NCI-H748 (cell line): ENCODE measurements around the gene TSR3.

Experiments
- DNase-seq: peaks from one replicate; lab custom pipeline; 2025; ENCODE audit not compliant: unreplicated experiment; lab: John Stamatoyannopoulos, UW

The TSR3 gene

GRCh38 chr16:1326391-1326790 lies 25.3 kb downstream of the TSR3 start:
- no peak for DNase-seq

GRCh38 chr16:1325673-1326371 lies 25.9 kb downstream of the TSR3 start:
- DNase-seq, result no peak

DNA sequence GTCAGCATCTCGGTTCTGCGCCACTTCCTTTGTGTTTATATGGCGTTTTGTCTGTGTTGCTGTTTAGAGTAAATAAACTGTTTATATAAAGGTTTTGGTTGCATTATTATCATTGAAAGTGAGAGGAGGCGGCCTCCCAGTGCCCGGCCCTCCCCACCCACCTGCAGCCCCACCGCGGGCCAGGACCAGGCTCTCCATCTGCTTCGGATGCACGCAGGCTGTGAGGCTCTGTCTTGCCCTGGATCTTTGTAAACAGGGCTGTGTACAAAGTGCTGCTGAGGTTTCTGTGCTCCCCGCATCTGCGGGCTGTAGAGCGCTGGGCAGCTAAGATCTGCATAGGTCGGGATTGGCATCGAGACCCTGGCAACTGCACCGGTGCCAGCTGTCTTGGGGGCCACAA lies 26.4 kb downstream of the TSR3 start:
- DNase-seq, result no peak

DNA sequence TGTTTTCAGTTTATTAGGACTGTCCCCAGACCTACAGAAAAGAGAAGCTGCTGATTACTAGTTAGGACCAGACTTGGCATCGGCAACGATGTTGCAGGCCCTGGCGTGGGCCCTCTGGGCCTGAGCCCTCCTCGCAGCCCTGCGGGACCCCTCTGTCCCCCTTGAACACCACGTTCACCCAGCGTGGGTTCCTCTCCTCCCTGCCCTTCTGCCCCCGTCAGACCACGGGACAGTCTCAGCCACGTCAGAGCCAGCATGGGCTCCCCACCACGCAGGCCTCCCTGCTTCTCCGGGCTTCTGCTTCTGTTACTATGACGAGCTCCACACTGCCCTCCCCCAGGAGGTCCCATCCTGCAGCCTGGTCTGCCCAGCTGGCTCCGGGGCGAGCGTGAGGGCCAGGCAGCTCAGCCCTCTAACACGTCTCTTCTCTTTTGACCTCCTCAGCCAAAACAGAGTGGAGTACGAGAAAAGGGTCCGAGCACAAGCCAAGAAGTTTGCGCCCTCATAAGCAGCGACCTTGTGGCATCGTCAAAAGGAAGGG lies 27.3 kb downstream of the TSR3 start:
- no peak for DNase-seq

- DNase-seq, result no peak
These were observed 28.1 kb downstream of the TSR3 start for GRCh38 chr16:1323296-1324239.

- no peak for DNase-seq
These were observed 29.3 kb downstream of the TSR3 start for GRCh38 chr16:1322407-1322806.

- no peak for DNase-seq
These were observed 30.9 kb downstream of the TSR3 start for GRCh38 chr16:1320658-1321240.

GRCh38 chr16:1320097-1320496 lies 31.6 kb downstream of the TSR3 start:
- no peak for DNase-seq

GRCh38 chr16:1319041-1319440 lies 32.6 kb downstream of the TSR3 start:
- no peak for DNase-seq

- DNase-seq, result no peak
These were observed 33.5 kb downstream of the TSR3 start for GRCh38 chr16:1318268-1318545.

GRCh38 chr16:1317479-1318267 lies 34.0 kb downstream of the TSR3 start:
- no peak for DNase-seq

- no peak for DNase-seq
These were observed 35.7 kb downstream of the TSR3 start for GRCh38 chr16:1316033-1316405.

GRCh38 chr16:1315081-1316032 lies 36.3 kb downstream of the TSR3 start:
- DNase-seq, result no peak

DNA sequence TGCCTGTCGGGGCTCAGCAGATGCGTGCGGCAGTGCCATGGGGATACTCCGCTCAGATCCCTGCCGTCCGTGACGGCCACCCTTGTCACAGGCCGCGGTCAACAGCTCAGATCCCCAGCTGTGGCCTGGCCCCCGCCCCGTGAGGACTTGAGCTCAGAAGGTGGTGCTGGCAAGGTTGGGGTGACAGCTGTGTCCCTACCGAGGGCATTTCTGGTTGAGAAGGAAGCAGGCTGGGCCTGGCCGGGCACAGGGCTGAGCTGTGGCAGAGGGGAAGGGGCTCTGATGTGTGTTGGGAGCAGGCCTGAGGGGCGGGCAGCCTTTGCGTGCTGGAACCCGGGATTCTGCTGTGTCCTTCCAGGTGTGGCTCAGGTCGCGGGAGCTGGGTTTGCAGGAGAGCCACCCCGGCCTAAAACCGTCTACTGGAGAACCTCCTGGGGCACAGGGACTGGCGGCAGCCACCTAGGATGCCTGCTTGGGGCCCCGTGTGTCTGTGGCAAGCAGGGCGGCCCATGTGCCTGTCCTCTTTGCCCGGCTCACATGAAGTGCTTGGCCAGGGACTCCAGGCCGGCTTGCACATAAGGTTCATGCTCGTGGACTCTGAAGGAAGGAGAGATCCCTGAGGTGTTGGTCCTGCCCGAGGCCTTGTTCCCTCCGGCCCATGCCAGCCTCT lies 37.1 kb downstream of the TSR3 start:
- no peak for DNase-seq

DNA sequence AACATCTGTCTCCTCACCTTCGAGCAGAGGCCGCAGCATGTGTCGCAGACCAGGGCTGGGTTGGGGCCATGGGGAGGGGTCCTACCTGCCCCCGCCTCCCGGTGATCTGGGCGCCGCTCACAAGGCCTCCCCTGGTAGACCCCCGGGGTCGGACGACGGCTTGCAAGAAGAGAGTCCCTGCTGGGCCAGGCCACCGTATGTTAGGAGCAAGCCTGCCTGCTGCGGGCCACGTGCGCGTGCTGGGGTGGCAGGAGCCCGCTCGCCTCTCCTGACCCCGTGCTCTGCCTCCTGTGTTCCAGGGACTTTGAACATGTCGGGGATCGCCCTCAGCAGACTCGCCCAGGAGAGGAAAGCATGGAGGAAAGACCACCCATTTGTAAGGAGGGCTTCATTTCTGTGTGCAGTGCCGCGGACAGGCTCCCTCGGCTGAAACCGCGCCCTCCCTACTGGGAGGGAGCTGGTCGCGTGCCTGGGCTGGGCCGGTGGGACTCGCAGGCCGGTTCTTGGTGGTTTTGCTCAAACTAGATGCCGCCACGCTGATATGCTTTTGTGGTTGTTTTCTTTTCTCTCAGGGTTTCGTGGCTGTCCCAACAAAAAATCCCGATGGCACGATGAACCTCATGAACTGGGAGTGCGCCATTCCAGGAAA lies 37.8 kb downstream of the TSR3 start:
- no peak for DNase-seq

DNA sequence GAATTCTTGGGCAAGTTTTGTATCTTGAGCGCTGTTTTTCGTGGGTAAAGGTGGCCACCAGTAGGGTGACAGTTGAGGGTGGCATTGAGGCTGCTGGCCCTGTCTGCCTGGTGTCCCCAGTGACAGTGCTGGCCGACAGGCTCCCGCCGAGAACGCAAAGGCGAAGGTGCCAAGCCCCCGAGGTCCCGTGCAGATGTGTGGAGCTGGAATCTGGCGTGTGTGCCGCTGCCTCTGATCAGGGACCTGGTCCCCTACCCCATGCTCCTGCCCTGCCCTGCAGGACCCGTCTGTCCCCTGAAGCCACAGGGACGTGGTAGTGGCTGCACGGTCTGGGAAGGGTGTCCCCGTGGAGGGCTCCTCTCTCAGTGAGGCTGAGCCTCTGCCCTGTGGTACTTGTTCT lies 38.8 kb downstream of the TSR3 start:
- no peak for DNase-seq

- no peak for DNase-seq
These were observed 39.2 kb downstream of the TSR3 start for GRCh38 chr16:1312467-1312816.

DNA sequence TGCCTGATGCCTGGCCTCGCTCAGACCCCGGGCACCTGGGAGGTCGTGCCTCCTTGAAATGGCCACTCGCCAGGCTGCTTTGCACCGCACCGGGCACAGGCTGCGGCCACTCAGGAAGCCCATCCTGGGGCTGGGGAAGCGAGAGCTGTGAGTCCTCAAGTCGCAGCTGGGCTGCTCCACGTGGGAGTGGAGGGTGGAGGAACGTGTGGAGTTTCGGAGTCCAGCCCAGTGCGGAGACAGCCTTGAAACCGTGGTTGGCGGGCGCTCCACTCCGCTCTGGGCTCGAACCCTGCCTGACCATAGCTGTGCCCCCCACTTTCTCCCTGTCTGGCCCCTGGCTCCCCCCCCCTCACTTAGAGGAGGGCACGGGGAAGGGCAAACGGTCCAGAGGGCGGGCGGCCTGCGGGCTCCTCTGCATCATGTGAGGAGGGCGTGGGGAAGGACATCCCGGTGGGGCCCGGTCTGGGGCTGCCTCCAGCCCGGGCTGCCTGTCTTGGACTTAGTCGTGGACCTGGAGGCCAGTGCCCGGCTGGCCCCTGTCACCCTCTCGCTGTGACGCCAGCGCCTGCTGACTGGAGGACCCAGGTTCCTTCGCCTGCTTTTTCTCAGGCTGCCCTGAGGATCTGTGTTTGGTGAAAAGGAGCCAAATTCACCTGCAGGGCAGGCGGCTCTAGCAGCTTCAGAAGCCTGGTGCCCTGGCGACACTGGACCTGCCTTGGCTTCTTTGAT lies 39.8 kb downstream of the TSR3 start:
- no peak for DNase-seq
